ENCODE measurements around the gene RSRC1.

GRCh38 chr3:158160958-158161357 is 51.1 kb downstream of the RSRC1 start:
- TF ChIP-seq CTCF (IDR thresholded peaks at IDR 0.05 in 4 of 5, conservative IDR thresholded peaks at IDR 0.05 in 1 of 5) (no peak), POLR2A (IDR thresholded peaks at IDR 0.05) (no peak)

Data from gastrocnemius medialis (tissue), 4 donors.